ENCODE results near the gene LRRC23.
A peak's percentile ranks its signal among the peaks of the same experiment; 100 is the strongest.
"Not testable (repeated sequence)": the region's sequence is repeated elsewhere in the genome, so short reads cannot be mapped to it uniquely, and the experiment has no call there.

Gene LRRC23

DNA sequence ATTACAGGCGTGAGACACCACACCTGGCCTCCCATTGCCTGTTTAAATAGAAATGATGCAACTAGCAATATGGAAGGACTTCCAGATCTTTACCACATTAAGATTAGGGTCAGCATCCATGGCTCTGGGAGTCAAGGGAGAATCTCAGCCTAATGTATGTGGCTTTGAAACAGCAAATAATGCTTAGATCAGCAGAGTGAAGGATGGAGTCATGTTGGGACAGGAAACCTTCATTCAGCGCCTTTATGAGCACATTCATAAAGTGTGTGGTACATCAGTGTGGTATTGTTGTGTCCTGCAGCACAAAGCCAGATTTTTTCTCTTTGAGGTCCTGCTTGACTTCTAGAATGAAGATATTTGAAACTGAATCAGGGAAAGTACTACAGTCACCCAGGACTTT lies 16.3 kb upstream of the LRRC23 start:
- H3K36me3 ChIP-seq (ENCODE audit: control insufficient read depth in 2 of 2, insufficient read depth in 2 of 2, low read length in 2 of 2) = peaks cover 0 to 4% of the 10 kb centered on the region in 2 donors
- no peak overlapping the region for H3K27ac ChIP-seq (ENCODE audit: low read depth in 2 of 2, low read length in 2 of 2)
- H3K27me3 ChIP-seq (ENCODE audit: control insufficient read depth in 2 of 2, insufficient read depth in 2 of 2, low read length in 2 of 2) = no peaks in the 10 kb centered on the region
- no peak overlapping the region for H3K4me3 ChIP-seq (ENCODE audit: low read length in 2 of 2)
- no peaks in the 10 kb centered on the region for H3K9me3 ChIP-seq (ENCODE audit: control insufficient read depth in 2 of 2, low read length in 2 of 2)
- no peak overlapping the region for H3K9ac ChIP-seq (ENCODE audit: low read depth in 1 of 2, low read length in 2 of 2)
- peaks cover 8 to 11% of the 10 kb centered on the region in 2 donors for H3K4me1 ChIP-seq (ENCODE audit: control insufficient read depth in 2 of 2, insufficient read depth in 2 of 2, low read length in 2 of 2)

DNA sequence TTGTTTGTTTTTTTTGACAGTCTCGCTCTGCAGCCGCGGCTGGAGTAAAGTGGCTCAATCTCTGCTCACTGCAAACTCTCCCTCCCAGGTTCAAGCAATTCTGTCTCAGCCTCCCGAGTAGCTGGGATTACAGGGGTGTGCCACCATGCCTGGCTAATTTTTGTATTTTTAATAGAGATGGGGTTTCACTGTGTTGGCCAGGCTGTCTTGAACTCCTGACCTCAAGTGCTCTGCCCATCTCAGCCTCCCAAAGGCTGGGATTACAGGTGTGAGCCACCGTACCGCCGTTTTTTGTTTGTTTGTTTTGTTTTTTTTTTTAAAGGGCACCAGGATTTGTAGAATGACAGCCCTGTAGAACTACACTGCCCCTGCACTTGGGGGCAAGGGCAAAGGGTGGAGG lies 15.8 kb upstream of the LRRC23 start:
- H3K36me3 ChIP-seq (ENCODE audit: control insufficient read depth in 2 of 2, insufficient read depth in 2 of 2, low read length in 2 of 2); H3K9ac ChIP-seq (ENCODE audit: low read depth in 1 of 2, low read length in 2 of 2); H3K27ac ChIP-seq (ENCODE audit: low read depth in 2 of 2, low read length in 2 of 2); H3K4me3 ChIP-seq (ENCODE audit: low read length in 2 of 2); H3K9me3 ChIP-seq (ENCODE audit: control insufficient read depth in 2 of 2, low read length in 2 of 2); H3K27me3 ChIP-seq (ENCODE audit: control insufficient read depth in 2 of 2, insufficient read depth in 2 of 2, low read length in 2 of 2): not testable (repeated sequence)
- peaks cover 8 to 11% of the 10 kb centered on the region in 2 donors for H3K4me1 ChIP-seq (ENCODE audit: control insufficient read depth in 2 of 2, insufficient read depth in 2 of 2, low read length in 2 of 2)

DNA sequence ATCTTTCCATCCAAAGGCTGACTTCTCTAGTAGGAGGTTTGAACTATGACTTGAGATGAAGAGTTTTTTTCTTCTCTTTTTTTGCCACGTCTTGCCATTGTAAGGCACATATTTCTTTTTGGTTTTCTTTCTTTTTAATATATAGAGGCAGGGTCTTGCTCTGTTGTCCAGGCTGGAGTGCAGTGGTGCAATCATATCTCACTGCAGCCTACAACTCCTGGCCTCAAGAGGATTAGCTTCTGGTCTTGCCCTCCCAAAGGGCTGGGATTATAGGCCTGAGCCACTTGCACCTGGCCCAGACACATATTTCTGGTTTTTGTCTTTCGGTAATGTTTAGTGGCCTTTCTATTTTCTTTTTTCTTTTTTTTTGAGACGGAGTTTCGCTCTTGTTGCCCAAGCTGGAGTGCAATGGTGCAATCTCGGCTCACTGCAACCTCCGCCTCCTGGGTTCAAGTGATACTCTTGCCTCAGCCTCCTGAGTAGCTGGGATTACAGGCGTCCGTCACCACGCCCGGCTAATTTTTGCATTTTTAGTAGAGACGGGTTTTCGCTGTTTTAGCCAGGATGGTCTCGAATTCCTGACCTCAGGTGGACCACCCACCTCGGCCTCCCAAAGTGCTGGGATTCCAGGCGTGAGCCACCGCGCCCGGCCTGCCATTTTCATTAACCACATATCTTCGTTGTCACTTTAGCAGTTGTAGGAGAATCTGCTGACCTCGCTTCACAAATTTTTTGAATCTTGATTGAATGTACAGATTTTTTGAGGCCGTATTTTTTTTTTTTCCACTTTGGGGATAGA lies 14.6 kb upstream of the LRRC23 start:
- peak overlapping the region; percentile 83 to 88 for H3K27ac ChIP-seq (ENCODE audit: low read depth in 2 of 2, low read length in 2 of 2)
- H3K36me3 ChIP-seq (ENCODE audit: control insufficient read depth in 2 of 2, insufficient read depth in 2 of 2, low read length in 2 of 2); H3K27me3 ChIP-seq (ENCODE audit: control insufficient read depth in 2 of 2, insufficient read depth in 2 of 2, low read length in 2 of 2); H3K9me3 ChIP-seq (ENCODE audit: control insufficient read depth in 2 of 2, low read length in 2 of 2): not testable (repeated sequence)
- H3K9ac ChIP-seq (ENCODE audit: low read depth in 1 of 2, low read length in 2 of 2) = peak overlapping the region in 1 of 2 donors; percentile 81
- peaks cover 8 to 11% of the 10 kb centered on the region in 2 donors for H3K4me1 ChIP-seq (ENCODE audit: control insufficient read depth in 2 of 2, insufficient read depth in 2 of 2, low read length in 2 of 2)
- H3K4me3 ChIP-seq (ENCODE audit: low read length in 2 of 2) = peak overlapping the region; percentile 75 to 86

DNA sequence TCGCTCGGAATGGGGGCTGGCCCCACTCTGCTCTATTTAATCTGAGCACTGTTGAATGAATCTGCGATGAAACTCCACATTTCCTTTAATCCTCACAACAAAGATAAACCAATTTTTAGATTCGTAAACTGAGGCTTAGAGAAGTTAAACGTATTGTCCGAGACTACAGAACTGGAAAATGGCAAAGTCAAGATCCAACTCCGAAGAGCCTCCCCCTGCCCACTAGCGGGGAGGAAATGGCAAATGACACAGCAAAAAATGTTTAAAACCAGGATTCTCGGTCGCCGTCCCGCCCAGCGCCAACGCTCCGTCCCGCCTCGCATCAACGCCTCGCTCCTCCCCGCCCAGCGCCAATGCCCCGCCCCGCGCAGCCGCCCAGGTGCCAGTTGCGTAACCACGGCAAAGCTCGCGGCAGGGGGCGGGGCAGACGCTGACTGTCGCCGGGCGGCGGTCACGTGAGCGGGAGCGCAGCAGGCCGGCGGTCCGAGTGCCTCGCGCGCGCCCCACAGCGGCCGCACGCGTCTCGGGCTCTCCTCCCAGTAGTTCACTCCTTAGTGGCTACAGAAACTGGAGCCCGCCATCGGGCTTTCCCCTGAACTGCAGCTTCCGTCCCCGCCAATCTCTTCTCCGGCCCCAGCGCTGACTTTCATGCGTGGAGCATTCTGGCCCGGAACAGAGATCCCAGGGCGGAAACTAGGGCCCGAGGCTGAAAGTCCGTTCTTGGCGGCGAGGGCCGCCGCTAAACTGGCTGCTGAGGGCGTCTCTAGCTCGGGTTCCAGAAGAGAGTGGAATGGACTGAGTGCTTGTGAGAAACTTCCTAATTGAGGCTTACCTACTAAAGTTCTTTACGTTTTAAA lies 13.6 kb upstream of the LRRC23 start:
- Histone ChIP-seq H3K27me3 (ENCODE audit: control insufficient read depth in 2 of 2, insufficient read depth in 2 of 2, low read length in 2 of 2) (no peaks in the 10 kb centered on the region), H3K4me3 (ENCODE audit: low read length in 2 of 2) (peak overlapping the region; percentile 85 to 86), H3K9me3 (ENCODE audit: control insufficient read depth in 2 of 2, low read length in 2 of 2) (no peaks in the 10 kb centered on the region), H3K27ac (ENCODE audit: low read depth in 2 of 2, low read length in 2 of 2) (peak overlapping the region; percentile 88 to 94), H3K9ac (ENCODE audit: low read depth in 1 of 2, low read length in 2 of 2) (peak overlapping the region; percentile 86 to 90), H3K36me3 (ENCODE audit: control insufficient read depth in 2 of 2, insufficient read depth in 2 of 2, low read length in 2 of 2) (no peaks in the 10 kb centered on the region), H3K4me1 (ENCODE audit: control insufficient read depth in 2 of 2, insufficient read depth in 2 of 2, low read length in 2 of 2) (peaks cover 8 to 11% of the 10 kb centered on the region in 2 donors)

DNA sequence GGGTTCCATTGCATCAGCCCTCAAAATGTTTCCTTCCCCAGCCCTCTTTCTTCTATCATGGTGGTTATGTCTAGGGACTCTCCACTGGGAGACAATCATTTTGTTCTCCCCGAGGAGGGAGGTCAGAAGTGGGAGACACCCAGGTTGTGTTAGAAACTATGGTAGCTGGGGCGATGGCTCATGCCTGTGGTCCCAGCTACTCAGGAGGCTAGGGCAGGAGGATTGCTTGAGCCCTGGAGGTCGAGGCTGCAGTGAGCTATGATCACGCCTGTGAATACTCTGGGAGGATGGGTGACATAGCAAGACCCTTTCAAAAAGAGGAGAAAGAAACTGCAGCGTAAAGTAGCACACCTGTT lies 13.0 kb upstream of the LRRC23 start:
- Histone ChIP-seq H3K9me3 (ENCODE audit: control insufficient read depth in 2 of 2, low read length in 2 of 2) (no peaks in the 10 kb centered on the region), H3K27ac (ENCODE audit: low read depth in 2 of 2, low read length in 2 of 2) (peak overlapping the region; percentile 88 to 94), H3K4me1 (ENCODE audit: control insufficient read depth in 2 of 2, insufficient read depth in 2 of 2, low read length in 2 of 2) (peaks cover 8 to 11% of the 10 kb centered on the region in 2 donors), H3K27me3 (ENCODE audit: control insufficient read depth in 2 of 2, insufficient read depth in 2 of 2, low read length in 2 of 2) (no peaks in the 10 kb centered on the region), H3K36me3 (ENCODE audit: control insufficient read depth in 2 of 2, insufficient read depth in 2 of 2, low read length in 2 of 2) (no peaks in the 10 kb centered on the region), H3K4me3 (ENCODE audit: low read length in 2 of 2) (peak overlapping the region; percentile 83 to 85), H3K9ac (ENCODE audit: low read depth in 1 of 2, low read length in 2 of 2) (peak overlapping the region; percentile 86 to 90)

DNA sequence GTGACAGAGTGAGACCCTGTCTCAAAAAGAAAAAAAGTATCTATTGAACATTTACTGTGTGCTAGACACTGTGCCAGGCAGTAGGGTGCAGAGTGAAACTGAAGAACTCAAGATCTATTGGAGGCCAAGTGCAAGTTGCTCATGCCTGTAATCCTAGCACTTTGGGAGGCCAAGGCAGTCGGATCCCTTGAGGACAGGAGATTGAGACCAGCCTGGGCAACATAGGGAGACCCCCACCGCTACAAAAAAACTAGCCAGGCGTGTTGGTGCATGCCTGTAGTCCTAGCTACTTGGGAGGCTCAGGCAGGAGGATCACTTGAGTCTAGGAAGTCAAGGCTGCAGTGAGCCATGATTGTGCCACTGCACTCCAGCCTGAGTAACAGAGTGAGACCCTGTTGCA lies 11.9 kb upstream of the LRRC23 start:
- H3K27ac ChIP-seq (ENCODE audit: low read depth in 2 of 2, low read length in 2 of 2); H3K9ac ChIP-seq (ENCODE audit: low read depth in 1 of 2, low read length in 2 of 2); H3K27me3 ChIP-seq (ENCODE audit: control insufficient read depth in 2 of 2, insufficient read depth in 2 of 2, low read length in 2 of 2): not testable (repeated sequence)

DNA sequence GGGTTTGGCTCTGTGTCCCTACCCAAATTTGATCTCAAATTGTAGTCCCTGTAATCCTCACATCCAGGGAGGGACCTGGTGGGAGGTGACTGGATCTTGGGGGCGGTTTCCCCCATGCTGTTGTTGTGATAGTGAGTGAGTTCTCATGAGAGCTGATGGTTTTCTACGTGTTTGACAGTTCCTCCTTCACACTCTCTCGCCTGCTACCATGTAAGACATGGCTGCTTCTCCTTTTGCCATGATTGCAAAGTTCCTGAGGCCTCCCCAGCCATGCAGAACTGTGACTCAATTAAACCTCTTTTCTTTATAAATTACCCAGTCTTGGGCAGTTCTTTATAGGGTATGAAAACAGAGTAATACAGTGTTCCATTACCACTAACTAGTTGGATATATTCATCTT lies 10.3 kb upstream of the LRRC23 start:
- H3K4me3 ChIP-seq (ENCODE audit: low read length in 2 of 2) = no peak overlapping the region
- H3K27me3 ChIP-seq (ENCODE audit: control insufficient read depth in 2 of 2, insufficient read depth in 2 of 2, low read length in 2 of 2) = no peaks in the 10 kb centered on the region
- peaks cover 8 to 11% of the 10 kb centered on the region in 2 donors for H3K4me1 ChIP-seq (ENCODE audit: control insufficient read depth in 2 of 2, insufficient read depth in 2 of 2, low read length in 2 of 2)
- H3K36me3 ChIP-seq (ENCODE audit: control insufficient read depth in 2 of 2, insufficient read depth in 2 of 2, low read length in 2 of 2) = no peaks in the 10 kb centered on the region
- no peak overlapping the region for H3K9ac ChIP-seq (ENCODE audit: low read depth in 1 of 2, low read length in 2 of 2)
- H3K27ac ChIP-seq (ENCODE audit: low read depth in 2 of 2, low read length in 2 of 2) = no peak overlapping the region
- no peaks in the 10 kb centered on the region for H3K9me3 ChIP-seq (ENCODE audit: control insufficient read depth in 2 of 2, low read length in 2 of 2)

More for the DNA sequence above, 11.9 kb upstream of the LRRC23 start:
- H3K36me3 ChIP-seq (ENCODE audit: control insufficient read depth in 2 of 2, insufficient read depth in 2 of 2, low read length in 2 of 2); H3K4me3 ChIP-seq (ENCODE audit: low read length in 2 of 2); H3K9me3 ChIP-seq (ENCODE audit: control insufficient read depth in 2 of 2, low read length in 2 of 2): not testable (repeated sequence)
- peaks cover 8 to 11% of the 10 kb centered on the region in 2 donors for H3K4me1 ChIP-seq (ENCODE audit: control insufficient read depth in 2 of 2, insufficient read depth in 2 of 2, low read length in 2 of 2)

DNA sequence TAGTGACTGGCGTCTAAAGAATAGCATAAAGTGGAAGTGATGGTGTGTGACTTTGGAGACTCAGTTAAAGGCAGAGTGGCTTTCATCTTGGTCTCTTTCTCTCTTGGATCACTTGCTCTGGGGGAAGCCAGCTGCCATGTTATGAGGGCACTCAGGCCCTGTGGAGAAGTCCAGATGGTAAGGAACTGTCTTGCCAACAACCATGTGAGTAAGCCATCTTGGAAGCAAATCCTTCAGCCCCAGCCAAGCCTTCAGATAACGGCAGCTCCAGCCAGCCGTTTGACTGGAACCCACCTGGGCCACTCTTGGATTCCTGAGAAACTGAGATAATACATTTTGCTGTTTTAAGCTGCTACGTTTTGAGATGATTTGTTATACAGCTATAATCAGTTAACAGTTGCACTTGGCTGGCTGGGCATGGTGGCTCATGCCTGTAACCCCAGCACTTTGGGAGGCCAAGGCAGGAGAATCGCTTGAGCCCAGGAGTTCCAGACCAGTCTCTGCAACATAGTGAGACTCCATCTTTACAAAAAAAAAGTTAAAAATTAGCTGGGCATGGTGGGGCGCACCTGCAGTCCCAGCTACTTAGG lies 7.7 kb upstream of the LRRC23 start:
- peaks cover 0 to 4% of the 10 kb centered on the region in 2 donors for H3K4me1 ChIP-seq (ENCODE audit: control insufficient read depth in 2 of 2, insufficient read depth in 2 of 2, low read length in 2 of 2)
- H3K36me3 ChIP-seq (ENCODE audit: control insufficient read depth in 2 of 2, insufficient read depth in 2 of 2, low read length in 2 of 2) = no peaks in the 10 kb centered on the region
- H3K4me3 ChIP-seq (ENCODE audit: low read length in 2 of 2) = no peak overlapping the region
- no peaks in the 10 kb centered on the region for H3K9me3 ChIP-seq (ENCODE audit: control insufficient read depth in 2 of 2, low read length in 2 of 2)
- no peak overlapping the region for H3K9ac ChIP-seq (ENCODE audit: low read depth in 1 of 2, low read length in 2 of 2)
- H3K27me3 ChIP-seq (ENCODE audit: control insufficient read depth in 2 of 2, insufficient read depth in 2 of 2, low read length in 2 of 2) = no peaks in the 10 kb centered on the region
- no peak overlapping the region for H3K27ac ChIP-seq (ENCODE audit: low read depth in 2 of 2, low read length in 2 of 2)

DNA sequence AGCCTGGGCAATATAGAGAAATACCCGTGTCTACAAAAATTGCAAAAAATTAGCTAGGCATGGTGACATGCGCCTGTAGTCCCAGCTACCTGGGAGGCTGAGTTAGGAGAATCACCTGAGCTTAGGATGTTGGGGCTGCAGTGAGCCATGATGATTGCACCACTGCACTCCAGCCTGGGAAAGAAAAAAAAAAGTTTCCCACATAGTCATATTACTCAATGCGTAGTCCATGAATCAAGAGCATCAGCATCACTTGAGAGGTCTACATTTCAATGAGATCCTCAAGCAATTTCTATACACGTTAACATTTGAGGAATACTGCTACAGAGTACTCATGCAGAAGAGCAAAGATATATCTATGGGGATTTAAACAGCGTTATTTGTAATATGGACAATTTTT lies 5.2 kb upstream of the LRRC23 start:
- no peak overlapping the region for H3K9ac ChIP-seq (ENCODE audit: low read depth in 1 of 2, low read length in 2 of 2)
- peak overlapping the region in 1 of 2 donors; percentile 5 for H3K4me3 ChIP-seq (ENCODE audit: low read length in 2 of 2)
- H3K9me3 ChIP-seq (ENCODE audit: control insufficient read depth in 2 of 2, low read length in 2 of 2) = no peaks in the 10 kb centered on the region
- no peaks in the 10 kb centered on the region for H3K36me3 ChIP-seq (ENCODE audit: control insufficient read depth in 2 of 2, insufficient read depth in 2 of 2, low read length in 2 of 2)
- peaks cover 2 to 11% of the 10 kb centered on the region in 2 donors for H3K4me1 ChIP-seq (ENCODE audit: control insufficient read depth in 2 of 2, insufficient read depth in 2 of 2, low read length in 2 of 2)
- H3K27ac ChIP-seq (ENCODE audit: low read depth in 2 of 2, low read length in 2 of 2) = peak overlapping the region in 1 of 2 donors; percentile 56
- H3K27me3 ChIP-seq (ENCODE audit: control insufficient read depth in 2 of 2, insufficient read depth in 2 of 2, low read length in 2 of 2) = no peaks in the 10 kb centered on the region

All from mucosa of rectum (tissue), 2 donors.